OCI-LY3 (cell line): ENCODE results near the gene MAP3K19.
A peak's percentile ranks its signal among the peaks of the same experiment; 100 is the strongest.

Experiments
- EZH2phosphoT487 ChIP-seq: fragments of 200-600 bp; shearing (Covaris generic); IDR thresholded peaks from 2 replicates; pipeline ENCODE4 v1.6.1; 2018; ENCODE audit warnings: antibody characterized with exemption, mixed run types, low read depth
- TF ChIP-seq, protein P1 (sequence below): fragments of 200-600, 300-600 bp; sonication (generic); IDR thresholded peaks from 2 replicates; pipeline ENCODE4 v1.5.1; 2014; ENCODE audit warnings: antibody characterized with exemption, low read length, low read depth

DNA sequence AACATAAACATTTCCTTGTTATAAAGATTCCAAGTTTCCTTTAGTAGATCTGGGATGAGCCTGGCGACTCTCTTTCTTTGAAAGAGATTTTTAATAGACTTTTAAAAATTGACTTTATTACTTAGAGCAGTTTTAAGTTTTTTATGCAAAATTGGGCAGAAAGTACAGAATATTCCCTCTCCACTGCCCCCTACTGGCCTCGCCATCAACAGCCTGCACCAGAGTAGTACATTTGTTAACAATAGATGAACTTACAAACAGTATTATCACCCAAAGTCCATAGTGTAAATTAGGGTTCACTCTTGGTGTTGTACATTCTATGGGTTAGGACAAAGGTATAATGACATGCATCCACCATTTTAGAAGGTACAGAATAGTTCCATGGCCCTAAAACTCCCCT is 3.9 kb downstream of the MAP3K19 start:
- TF ChIP-seq, protein P1, sequence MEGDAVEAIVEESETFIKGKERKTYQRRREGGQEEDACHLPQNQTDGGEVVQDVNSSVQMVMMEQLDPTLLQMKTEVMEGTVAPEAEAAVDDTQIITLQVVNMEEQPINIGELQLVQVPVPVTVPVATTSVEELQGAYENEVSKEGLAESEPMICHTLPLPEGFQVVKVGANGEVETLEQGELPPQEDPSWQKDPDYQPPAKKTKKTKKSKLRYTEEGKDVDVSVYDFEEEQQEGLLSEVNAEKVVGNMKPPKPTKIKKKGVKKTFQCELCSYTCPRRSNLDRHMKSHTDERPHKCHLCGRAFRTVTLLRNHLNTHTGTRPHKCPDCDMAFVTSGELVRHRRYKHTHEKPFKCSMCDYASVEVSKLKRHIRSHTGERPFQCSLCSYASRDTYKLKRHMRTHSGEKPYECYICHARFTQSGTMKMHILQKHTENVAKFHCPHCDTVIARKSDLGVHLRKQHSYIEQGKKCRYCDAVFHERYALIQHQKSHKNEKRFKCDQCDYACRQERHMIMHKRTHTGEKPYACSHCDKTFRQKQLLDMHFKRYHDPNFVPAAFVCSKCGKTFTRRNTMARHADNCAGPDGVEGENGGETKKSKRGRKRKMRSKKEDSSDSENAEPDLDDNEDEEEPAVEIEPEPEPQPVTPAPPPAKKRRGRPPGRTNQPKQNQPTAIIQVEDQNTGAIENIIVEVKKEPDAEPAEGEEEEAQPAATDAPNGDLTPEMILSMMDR = peak; percentile 53
- TF ChIP-seq EZH2phosphoT487 = no peak
